ENCODE results near the gene ZSWIM4.

DNA sequence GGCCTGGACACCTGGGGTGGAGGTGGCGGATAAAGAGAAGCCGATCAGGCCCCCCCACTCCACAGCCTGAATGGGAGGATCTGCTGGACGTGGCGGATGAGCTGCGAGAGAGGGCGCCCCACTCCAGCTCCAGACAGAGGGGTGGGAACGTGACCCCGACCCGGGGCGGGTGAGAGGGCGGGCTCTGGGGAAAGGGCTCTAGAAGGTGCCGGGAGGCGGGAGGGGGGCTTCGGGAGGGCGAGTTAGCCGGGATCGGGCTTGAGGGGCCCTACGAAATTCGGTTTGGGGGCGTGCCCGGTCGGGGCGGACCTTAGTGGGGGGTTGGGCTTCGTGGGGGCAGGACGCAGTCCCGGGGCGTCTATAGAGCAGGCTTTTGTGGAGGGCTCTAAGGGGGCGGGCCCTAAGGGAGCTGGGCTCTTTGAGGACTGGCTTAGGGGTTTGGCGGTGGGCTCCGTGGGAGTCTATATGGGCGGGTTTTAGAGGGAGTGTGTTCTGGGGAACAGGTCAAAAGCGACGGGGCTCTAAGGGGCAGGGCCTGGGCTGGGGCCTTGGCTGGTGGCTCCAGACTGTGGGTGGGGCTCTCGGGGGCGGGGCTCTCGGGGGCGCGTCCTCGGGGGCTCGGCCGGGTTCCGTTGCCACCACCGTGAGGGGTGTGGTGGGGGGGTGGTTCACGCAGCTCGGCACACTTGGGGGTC lies 77.6 kb downstream of the ZSWIM4 start:
- TF ChIP-seq, protein P1, sequence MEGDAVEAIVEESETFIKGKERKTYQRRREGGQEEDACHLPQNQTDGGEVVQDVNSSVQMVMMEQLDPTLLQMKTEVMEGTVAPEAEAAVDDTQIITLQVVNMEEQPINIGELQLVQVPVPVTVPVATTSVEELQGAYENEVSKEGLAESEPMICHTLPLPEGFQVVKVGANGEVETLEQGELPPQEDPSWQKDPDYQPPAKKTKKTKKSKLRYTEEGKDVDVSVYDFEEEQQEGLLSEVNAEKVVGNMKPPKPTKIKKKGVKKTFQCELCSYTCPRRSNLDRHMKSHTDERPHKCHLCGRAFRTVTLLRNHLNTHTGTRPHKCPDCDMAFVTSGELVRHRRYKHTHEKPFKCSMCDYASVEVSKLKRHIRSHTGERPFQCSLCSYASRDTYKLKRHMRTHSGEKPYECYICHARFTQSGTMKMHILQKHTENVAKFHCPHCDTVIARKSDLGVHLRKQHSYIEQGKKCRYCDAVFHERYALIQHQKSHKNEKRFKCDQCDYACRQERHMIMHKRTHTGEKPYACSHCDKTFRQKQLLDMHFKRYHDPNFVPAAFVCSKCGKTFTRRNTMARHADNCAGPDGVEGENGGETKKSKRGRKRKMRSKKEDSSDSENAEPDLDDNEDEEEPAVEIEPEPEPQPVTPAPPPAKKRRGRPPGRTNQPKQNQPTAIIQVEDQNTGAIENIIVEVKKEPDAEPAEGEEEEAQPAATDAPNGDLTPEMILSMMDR (IDR thresholded peaks at IDR 0.05), result no peak
- TF ChIP-seq POLR2AphosphoS5 (IDR thresholded peaks at IDR 0.05) (no peak), POLR2A (IDR thresholded peaks at IDR 0.05) (no peak)

Measured in stomach (tissue), 4 donors.